Left renal cortex interstitium (tissue), 4 donors: ENCODE results near the gene KCNJ18. TPM values are rescaled to one million over a fixed set of nuclear protein-coding genes. Genes with fewer than 3 reads are reported as not detected.
"Not testable (repeated sequence)": the region's sequence is repeated elsewhere in the genome, so short reads cannot be mapped to it uniquely, and the experiment has no call there.

Experiments used
- DNase-seq, 4 donors: peaks; one replicate each; pipeline ENCODE4 v3.0.0-alpha.2; 2013; ENCODE audit warnings: low read depth in 4 of 4, low spot score in 2 of 4, missing footprints in 1 of 4
- polyA plus RNA-seq, 4 donors: library from polyadenylated mRNA; unstranded; fragments of 120-200 nt; gene quantifications; one replicate each; pipeline ENCODE4 v1.2.1, GENCODE V29; 2013; ENCODE audit not compliant: insufficient read length in 4 of 4

The KCNJ18 gene
- polyA plus RNA-seq, 4 donors, result 0.07 TPM; not detected in 3

DNA sequence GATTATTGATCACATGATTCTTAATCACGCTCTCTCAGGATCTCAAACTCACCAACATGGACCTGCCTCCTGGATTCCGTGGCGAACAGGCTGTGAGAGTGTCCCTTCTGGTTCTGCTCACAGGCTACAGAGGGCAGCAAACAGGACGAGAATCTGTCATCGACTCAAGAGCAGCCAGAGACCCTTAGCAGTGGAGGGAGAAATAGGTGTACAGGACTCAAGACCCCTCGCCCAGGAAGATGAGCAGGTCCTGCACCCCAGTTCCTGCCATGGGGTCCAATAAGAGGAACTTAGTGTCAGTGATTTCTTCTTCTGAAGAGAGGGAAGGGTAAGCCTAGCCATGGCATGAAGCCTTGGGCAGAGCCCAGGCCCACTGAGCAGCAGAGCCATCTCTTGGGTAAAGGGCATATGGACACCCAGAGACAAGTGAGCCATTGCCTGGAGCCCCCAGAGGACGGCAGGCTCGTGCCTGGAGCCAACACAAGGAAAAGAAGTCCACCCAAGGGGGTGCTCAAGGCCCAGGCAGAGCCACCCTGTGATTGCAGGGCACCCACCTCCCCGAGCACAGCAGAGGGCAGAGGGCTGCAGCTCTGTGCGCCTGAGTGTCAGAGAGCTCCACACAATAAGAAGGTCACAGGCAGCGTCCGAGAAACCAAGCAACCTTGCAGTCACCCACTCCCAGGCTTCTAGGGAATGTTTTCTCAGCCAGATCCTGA is 27.3 kb downstream of the KCNJ18 start:
- not testable (repeated sequence) for DNase-seq

DNA sequence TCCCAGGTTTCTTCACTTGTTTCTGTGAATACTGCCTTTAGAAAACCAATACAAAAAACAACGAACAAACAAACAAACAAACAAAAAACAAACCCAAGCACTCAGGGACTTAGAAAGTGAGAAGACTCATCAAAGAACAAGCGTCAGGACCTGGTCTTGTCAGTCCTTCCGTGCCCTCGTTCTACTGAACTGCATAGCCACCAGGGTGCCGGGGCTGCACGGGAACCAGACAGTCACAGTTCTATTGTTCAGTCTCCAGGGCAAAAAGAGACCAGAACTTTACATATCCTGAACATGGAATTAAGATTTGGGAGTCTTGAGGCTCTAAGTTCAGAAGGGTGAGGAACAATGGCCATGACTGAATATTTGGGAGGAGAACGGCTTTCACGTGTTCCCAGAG is 28.2 kb downstream of the KCNJ18 start:
- not testable (repeated sequence) for DNase-seq

GRCh38 chr17:21722268-21722667 is 29.9 kb downstream of the KCNJ18 start:
- not testable (repeated sequence) for DNase-seq

DNA sequence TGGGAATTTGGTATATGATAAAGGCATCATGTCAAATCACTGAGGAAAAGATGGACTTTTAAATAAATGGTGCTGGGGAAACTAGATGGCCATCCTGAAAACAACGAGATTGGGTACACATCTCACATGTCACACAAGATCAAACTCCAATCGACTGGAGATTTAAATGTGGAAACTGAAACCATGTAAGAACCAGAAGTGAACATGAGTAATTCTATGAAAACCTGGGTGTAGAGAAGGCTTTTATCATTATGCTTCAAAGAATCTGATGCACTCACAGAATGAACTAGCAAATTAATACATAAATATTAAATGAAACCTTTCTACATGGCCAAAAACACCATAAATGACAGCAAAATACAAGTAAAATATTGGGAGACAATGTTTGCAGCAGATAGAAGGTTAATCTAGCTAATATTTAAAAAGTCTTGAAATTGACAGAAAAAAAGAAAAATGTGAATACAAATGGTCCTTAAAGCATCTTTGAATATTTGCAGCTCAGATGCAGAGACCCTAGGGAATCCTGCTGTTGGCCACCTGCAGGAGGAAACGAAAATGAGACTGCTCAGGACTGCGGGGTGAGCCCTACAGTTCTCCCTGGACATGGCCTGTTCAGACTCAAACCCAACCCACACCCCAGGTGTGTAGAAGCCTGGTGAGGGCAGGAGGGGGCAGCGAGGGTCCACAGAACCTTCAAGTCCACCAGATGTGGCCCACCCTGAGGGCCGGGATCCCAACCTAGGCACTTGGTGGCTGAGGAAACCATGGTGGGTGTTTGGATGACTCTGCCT is 32.1 kb downstream of the KCNJ18 start:
- not testable (repeated sequence) for DNase-seq

DNA sequence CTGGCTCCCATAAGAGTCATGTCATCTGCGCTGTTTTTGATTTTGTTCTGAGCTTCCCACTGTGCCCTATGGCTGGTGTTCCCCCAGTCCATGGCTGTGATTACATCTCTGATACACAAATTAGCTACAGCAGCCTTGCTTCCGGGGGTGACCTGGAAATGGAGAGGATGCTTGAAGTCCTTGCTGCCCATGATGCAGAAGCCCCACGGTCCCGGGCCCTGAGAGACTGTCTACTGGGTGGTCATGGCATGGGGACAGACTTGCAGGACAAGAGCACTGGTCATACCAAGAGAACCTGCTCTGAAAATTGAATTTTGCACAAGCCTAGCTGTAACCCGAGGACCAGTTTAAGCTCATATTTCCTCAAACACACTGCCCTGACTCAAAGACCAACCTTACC is 38.8 kb downstream of the KCNJ18 start:
- not testable (repeated sequence) for DNase-seq

- not testable (repeated sequence) for DNase-seq
Observed at GRCh38 chr17:21733931-21734330, 41.6 kb downstream of the KCNJ18 start.

- not testable (repeated sequence) for DNase-seq
Observed at GRCh38 chr17:21735814-21736213, 43.5 kb downstream of the KCNJ18 start.

GRCh38 chr17:21737015-21737580 is 44.8 kb downstream of the KCNJ18 start:
- DNase-seq, result not testable (repeated sequence)

GRCh38 chr17:21738241-21738640 is 45.9 kb downstream of the KCNJ18 start:
- not testable (repeated sequence) for DNase-seq

DNA sequence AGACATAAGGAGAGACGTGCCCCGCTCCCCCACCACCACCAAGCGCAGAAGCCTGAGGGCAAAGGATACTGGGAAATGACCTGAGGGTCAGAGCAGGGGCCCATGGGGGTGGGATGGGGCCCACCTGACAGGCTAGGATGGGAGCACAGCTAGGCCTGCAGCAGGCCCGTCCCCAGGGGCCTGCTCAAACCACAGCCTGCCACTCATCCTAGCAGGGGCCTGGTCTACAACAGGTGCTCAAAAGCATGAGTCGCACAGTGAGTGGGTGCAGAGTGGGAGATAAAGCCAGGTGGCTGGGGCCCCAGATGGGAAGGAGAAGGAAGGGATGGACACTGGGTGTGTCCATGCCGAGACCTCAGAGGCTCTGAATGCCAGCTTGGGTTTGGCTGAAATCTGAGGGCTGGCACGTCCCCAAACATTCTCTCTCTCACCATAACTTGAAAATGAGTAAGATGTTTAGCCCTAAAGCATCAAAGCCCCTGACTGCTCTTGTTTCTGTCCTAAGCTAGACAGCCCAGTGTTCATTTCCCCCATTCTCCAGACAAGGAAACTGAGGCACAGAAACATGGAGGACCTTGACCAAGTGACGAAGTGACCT is 46.7 kb downstream of the KCNJ18 start:
- not testable (repeated sequence) for DNase-seq

DNA sequence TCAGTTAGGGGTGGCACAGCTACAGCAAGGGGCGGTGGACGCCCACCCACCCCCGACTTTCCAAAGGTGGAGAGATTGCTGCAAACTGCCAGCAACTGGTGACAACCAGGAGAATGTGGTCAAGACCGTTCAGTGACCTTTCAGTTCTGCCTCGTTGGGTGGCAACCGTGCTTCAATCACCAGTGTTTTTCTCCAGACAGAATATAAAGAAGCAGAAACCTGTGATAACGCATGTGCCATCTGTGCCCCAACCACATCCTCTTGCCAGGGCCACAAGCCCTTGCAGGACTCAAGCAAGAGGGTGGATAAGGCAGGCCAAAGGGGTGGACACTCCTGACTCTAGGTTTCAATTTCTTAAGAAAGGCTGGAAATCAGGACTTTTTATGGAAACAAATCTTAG is 47.2 kb downstream of the KCNJ18 start:
- not testable (repeated sequence) for DNase-seq

GRCh38 chr17:21740836-21741235 is 48.5 kb downstream of the KCNJ18 start:
- not testable (repeated sequence) for DNase-seq

- not testable (repeated sequence) for DNase-seq
Observed at GRCh38 chr17:21741520-21741919, 49.2 kb downstream of the KCNJ18 start.

- no peak for DNase-seq
Observed at GRCh38 chr17:21742326-21742725, 50.0 kb downstream of the KCNJ18 start.

DNA sequence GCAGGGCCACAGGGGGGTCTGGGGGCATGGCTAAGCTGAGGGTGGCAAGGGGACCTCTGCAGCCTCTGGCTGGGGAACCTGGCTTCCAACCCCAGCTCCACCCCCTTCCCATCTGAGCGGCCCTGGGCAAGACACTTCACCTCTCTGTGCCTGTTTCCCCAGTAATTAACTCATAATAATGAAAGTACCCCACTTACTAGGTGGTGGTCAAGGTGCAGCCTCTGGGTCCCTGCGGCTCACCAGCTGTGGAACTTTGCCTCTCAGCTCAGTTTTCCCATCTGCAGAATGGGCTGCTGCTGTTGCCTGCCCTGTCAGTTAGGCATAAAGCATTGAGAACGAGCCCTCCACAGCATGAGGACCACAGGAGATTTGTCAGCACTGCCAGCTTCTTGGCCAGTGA is 51.8 kb downstream of the KCNJ18 start:
- DNase-seq, result not testable (repeated sequence)

DNA sequence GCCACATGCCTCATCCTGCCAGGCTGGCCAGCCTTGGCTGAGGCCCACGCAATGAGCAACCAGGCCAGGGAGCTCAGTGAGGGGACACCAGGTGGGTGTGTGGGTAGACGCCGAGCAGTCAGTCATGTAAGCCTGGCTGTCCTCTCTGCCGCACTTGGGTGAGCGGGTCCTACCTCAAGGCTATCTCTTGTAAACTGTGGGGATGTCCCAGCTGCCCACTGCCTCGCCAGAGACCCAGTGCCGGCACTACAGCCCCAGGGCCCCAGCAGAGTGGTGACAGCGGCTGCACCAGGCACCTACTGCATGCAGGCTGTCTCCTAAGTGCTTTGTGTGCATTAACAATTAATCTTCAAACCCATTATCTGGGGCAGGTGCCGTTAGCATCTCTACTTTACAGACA is 52.3 kb downstream of the KCNJ18 start:
- not testable (repeated sequence) for DNase-seq

DNA sequence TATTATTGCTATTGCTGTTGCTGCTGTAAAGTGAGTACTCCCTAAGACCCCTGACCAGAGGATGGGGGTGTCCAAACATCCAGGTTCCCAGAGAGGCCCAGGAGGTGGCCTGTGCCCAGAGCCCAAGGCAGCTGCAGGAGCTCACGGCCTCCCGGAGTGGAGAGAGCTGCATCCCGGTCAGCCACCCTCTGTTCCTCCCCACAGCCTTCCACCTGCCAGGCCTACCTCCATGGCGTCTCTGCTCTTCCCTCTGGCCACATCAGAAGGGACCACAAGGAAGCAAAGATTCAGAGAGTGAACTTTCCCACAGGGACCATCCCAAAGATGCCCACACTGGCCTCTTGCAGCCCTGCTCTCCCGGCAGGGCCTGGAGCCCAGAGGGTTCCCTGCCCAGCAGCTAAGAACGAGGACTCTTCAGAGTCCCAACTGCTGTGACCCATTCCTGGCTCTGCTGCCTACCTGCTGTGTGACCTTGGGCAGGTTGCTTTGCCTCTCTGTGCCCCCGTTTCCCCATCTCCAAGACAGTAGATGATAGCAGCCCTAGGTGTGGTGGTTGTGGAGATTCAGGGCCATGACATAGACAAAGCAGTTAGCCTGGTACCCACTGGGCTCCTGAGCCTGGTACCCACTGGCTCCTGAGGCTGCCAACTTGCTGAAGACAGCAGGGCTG is 53.2 kb downstream of the KCNJ18 start:
- DNase-seq, result not testable (repeated sequence)

- not testable (repeated sequence) for DNase-seq
Observed at GRCh38 chr17:21746415-21746814, 54.1 kb downstream of the KCNJ18 start.

DNA sequence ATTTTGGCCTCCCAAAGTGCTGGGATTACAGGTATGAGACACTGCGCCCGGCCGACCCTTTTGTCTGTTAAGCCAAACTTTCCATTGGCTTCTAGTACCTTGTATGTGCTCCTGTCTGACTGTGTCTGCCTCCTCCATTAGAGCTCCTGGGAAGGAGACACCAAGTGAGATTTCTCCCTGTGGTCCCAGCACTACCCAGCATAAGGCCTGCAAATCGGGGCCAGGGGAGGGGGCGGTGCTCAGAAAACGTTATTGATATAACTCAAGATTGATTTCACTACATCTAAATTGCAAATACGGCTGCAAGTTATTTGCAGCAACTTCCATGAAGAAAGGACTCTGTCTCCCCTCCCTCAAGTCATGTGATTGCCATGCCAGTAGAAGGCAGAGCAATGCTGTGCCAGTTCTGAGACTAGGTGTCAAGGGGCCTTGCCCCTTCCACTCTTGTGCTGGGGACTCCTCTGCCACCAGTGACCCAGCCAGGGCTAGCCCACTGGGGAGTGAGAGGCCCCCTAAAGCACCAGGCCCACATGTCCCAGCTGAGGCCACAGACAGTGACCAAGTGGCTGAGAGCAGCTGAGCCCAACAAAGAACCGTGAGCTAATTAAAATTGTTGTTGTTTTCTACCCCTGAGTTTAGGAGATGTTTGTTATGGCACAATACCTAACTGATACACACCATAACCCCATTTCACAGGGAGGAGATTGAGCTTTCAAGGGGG is 55.0 kb downstream of the KCNJ18 start:
- DNase-seq, result not testable (repeated sequence)

- DNase-seq, result not testable (repeated sequence)
Observed at GRCh38 chr17:21748686-21749085, 56.4 kb downstream of the KCNJ18 start.
